COR-L47 (cell line): ENCODE results near the gene LHX8.
"Not testable (repeated sequence)": the region's sequence is repeated elsewhere in the genome, so short reads cannot be mapped to it uniquely, and the experiment has no call there.

Experiments
- DNase-seq: peaks from one replicate; lab custom pipeline; 2025; lab: John Stamatoyannopoulos, UW

LHX8 gene

GRCh38 chr1:75133750-75134646 is at the start of gene LHX8:
Gene LHX8, plus strand, starts transcription at chr1:75134388. Its CDS starts 2,227 bp downstream, at chr1:75136615.
- peak; percentile 37 for DNase-seq

DNA sequence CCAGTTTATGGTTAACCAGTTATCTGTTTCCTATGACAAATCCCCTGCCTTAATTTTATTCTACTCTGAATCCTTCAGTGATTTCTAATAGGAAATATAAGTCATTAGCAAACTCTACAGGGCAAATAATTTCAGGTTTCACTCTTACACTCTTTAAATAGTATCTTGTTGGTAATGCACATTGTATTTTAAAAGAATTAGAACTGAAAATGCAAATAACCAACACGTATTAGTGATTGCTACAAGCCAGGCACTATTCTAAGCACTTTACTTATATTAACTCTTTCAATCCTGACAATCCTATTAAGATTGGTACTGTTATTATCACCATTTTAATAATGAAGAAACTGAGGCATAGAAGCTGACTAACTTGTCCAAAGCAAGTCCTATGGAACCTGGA is 48.3 kb upstream of the LHX8 start:
- DNase-seq, result no peak

- DNase-seq, result no peak
These were observed 46.9 kb upstream of the LHX8 start for GRCh38 chr1:75087278-75087677.

- no peak for DNase-seq
These were observed 42.0 kb upstream of the LHX8 start for GRCh38 chr1:75092141-75092540.

DNA sequence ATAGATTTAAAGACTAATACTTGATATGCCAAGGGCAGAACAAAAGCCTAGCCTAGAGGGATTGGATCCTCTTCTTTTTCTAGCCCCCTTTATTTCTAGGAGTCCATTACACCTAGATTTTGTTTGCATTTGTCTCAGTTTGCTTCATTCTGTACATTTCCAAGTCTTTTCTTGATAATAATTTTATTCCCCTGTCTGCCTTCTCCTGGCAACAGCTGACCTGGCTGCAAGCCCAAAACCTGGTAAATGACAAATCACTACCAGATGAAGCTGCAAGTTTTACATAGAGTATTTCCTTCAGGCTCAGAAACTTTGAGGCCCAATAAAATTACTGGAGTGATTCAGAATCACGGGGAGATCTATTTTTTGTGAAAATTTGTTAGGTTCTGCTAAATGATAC is 36.5 kb upstream of the LHX8 start:
- no peak for DNase-seq

DNA sequence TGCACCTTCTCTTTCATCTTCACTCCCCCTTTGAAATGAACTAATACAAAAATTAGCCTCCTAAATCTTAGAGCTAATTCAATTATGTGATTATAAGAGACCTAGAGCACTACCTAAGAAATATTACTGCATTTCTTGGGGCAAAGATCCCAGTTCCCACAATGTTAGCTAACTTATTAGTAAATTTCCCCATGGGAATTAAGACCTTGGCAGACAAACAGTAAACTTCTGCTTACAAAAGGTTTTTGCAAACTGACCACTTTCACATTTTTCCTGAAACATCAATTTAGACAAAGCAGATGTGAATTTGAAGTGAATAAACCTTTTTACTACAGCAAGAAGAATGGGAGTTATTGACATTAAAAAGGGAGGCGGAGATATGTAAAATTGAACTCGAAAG is 34.6 kb upstream of the LHX8 start:
- DNase-seq, result no peak

DNA sequence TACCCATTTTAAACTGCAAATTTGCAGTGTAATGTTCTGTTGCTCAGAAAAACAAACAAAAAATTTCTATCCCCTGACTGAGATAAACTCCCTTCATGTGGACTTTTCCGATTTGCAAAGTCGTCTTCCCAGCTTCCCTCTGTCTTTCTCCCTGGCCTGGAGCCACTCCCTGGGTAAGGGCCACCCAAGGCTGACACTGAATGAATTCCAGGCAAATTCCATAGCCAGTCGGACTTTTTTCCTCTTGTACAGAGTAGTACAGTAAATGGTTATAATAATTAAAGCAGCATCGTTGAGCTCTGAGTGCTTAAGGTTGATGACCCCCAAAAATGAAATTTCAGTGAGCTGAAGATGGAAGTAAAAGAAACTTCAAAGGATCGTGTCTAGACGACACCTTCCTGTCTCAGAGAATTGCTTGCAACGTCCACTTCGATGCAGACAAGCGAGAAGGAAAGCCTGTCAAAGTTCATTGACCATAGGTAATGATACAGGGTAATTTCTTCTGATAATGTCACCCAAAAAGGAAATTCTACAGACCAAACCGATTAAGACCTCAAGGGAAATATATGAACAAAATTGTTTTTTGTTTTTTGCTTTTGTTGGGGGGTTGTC is 33.6 kb upstream of the LHX8 start:
- DNase-seq, result no peak

DNA sequence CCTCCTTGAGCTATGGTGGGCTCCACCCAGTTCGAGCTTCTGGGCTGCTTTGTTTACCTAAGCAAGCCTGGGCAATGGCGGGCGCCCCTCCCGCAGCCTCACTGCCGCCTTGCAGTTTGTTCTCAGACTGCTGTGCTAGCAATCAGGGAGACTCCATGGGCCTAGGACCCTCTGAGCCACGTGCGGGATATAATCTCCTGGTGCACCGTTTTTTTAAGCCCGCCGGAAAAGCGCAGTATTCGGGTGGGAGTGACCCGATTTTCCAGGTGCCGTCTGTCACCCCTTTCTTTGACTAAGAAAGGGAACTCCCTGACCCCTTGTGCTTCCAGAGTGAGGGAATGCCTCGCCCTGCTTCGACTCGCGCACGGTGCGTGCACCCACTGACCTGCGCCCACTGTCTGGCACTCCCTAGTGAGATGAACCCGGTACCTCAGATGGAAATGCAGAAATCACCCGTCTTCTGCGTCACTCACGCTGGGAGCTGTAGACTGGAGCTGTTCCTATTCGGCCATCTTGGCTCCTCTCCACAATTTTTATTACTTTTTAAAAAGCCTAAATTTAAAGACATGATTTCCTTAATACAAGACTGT is 21.7 kb upstream of the LHX8 start:
- DNase-seq, result not testable (repeated sequence)

- no peak for DNase-seq
These were observed 18.5 kb upstream of the LHX8 start for GRCh38 chr1:75115654-75116053.

DNA sequence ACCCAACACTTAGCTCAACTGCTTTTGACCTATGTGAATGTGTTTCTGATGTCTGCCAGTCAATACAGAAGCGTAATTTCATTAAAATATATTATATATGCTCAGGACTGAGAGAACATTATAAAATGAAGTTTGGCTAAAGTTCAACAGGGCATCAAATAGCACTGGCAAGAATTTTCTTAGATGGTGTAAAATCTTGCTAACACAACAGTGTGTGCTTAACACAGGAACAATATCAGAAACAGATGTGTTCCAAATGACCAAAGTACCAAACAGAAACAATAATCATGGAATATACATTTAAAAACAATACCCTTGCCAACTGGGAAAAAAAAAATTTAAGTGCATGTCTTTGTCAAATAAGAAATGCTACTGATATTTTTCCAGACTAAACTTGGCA is 10.4 kb upstream of the LHX8 start:
- no peak for DNase-seq

- no peak for DNase-seq
These were observed 9.7 kb upstream of the LHX8 start for GRCh38 chr1:75124510-75124909.

DNA sequence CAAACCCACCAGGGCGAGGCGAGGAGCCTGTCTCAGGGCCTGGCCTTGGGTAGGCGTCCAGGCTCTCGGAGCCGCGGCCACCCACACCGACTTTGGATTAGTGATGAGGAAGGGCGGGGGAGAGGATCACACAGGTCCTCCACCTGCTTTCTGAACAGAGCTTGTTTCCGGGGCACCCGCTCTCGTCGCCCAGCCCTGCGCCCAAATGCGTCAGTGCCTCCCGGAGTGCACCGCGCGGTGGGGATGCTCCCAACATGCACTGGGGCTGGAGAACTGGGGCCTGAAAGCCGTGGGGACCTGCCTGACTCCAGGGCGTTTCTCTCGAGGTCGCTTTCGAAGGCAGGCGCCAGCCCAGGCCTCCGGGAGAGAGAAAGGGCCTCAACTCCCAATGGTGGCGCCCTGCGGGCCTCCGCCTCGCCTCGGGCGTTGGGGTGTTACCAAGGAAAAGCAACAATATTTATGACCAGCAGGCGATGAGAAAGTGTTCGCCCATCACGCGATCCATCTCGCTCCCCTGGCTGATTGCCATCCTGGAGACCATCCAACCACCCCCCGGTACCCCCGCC is 8.9 kb upstream of the LHX8 start:
- no peak for DNase-seq

DNA sequence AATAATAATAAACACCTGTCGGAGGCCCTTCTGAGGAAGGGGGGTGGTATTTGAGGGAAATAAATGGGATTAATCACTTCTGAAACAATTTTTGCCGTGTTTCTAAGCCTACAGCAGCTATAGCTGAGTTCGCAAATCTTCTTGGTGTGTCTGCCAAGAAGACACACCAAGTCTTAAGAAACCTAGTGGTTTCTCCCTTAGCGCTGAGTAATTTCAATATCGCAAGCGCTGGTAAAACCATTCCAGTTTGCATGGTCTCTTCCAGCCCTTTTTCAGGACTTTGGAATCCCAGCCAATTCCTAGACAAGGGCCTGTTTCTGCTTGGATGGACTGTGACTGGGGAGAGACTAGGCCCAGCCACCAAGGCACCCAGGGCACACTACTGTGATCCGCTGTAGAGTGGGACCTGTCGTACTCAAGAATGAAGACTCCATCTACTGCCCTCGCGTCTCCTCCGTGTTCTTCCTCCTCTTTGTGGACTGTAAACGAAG is 7.5 kb upstream of the LHX8 start:
- DNase-seq, result no peak

DNA sequence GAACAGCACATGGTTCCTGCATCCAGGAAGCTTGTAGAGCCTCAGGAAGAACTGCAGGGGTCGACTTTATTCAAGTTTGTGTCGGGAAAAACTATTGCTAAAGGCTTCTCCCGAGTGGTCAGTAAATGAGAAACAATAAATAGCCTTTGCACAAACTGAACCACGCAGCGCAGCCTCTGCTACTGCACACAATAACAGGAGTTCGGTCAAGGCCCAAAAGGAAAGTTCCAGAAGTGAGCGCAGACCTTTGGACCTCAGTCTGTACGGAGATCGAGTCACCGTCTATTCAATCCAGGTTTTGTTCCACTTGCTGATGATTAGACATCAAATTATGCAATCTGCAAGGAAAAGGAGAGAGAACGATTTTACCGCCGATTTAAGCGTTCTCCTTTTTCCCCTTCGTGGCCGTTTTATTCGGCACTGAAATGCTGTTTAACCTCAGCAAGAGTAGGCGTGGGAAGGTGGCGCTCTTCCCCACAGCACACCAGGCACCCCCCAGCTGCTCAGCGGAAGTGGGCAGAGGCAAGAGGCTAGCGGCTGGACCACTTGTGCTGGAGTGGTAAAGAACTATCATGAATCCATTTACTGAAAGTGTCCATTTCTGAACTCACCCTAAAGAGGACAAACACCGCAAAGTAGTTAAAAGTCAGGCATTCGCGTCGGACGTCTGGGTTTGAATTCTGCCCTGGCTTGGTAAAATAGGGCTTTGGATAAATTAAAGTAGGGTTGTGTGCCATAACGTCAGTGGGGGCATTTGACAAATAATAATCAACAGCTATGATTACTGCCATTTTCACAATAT is 6.1 kb upstream of the LHX8 start:
- no peak for DNase-seq

DNA sequence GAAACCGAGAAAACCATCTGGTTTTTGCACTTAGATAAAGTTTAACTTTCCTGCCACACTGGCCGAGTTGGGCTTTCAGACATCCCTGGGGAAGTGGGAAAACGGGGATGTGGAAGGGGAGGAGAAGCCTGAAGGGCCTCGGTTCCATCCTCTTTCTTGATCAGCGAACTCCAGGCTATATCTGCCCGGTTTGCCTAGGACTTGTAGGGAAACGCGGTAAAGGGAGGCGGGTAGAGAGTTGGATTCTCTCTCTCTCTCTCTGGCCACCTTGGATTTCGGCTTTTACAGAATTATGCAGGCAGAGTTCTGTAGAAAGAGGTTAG is 4.6 kb upstream of the LHX8 start:
- DNase-seq, result no peak

DNA sequence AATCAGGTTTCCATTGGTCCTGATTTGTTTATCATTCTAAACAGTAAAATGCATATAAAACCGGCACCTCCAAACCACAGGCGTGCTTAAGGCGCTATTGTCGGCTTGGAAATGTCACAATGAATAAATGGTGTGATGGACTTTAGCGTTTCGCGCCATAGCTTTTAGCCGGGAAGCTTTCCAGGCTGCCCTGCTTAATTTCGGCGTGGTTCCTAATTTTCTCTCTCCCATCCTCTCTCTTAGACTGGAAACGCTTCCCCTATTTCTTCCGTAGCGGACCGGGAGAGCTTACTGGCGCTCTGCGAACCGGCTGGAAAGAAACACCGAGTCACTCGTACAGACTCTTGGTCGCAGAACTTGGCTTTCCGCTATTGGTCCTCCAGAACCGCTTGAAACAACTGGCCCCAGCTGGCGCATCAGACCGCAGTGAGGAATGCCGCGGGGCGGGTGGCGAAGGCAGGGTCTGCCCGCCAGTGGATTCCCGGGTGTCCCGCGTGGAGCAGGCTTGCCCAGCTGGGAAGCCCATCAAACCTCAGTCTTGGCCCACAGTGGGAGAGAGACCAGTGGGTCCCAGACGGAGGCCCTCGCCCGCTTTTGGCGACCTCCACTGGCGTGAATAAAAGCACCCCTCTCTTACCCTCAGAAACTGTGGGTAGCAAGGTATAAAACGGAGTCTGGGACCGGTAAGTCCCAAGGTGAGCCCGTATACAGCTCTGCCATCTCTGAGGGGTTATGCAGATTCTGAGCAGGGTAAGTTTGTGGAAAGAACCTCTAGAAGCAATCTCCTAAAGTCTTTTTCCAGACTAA is 4.0 kb upstream of the LHX8 start:
- no peak for DNase-seq

DNA sequence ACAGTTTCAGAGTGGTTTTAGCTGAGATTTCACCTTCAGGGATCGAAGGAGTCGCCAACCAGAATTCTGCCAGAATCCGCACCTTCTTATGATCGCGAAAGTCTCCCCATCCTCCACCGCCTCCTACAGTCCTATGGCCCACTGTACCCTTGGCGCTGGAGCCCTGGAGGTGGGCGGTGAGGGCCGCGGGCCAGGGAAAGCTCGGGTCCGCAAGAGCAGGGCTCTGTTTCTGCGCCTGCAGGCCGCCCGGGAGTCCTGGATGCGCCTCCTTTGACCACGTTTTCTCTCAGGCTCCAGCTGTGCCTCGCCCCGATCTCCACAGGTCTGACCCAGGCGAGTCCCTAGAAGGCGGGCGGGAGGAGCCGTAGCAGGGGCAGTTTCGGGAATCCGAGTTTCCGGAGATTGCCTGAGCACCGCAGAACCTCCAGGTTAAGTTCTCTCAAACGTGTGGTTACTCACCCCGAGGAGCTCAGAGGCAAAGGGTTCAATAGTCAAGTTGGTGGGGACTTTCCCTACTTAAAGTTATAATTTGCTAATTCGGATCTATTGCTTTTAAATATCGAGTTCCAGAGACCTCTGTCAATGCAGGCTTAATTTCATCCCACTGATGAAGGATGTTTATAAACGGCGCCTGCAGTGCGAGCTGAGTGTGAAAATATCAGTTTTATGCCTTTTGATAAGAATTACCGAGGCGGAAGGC is 3.2 kb upstream of the LHX8 start:
- DNase-seq, result no peak

- no peak for DNase-seq
These were observed 2.5 kb upstream of the LHX8 start for GRCh38 chr1:75131565-75132241.

DNA sequence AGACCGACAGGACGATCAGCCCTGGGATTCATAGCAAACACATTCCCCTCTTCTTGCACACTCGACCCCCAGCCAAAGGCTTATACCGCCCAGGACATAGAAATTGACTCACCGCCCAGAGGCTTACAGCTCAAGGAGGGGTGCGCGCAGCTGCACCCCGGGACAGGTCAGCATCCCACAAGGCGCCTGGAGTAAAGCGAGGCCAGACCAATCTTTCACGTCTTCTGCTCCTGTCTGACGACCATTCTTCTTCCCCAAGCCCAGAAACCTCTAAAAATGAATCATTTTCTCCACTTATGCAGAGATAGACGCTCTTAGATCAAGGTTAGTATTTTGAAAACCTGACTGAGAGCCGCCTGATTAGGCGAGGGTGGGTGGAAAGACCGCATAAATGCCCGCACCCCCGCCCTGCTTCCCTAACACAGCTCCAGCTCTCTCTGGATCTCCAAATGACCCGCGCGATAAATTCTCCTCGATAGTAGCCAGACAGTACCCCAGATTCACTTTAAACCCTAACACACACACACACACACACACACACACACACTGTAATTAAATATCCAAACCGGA is 1.9 kb upstream of the LHX8 start:
- DNase-seq, result no peak
